NCI-H69 (cell line): ENCODE measurements around the gene SIMC1.

Experiments used
- DNase-seq: peaks from one replicate; lab custom pipeline; 2025; lab: John Stamatoyannopoulos, UW

Gene SIMC1

GRCh38 chr5:176317534-176318374 is 79.5 kb downstream of the SIMC1 start:
- DNase-seq, result no peak

- DNase-seq, result peak; percentile 17
Observed at GRCh38 chr5:176319827-176320554, 81.8 kb downstream of the SIMC1 start.

- DNase-seq, result peak; percentile 12
Observed at GRCh38 chr5:176320577-176320976, 82.4 kb downstream of the SIMC1 start.

- no peak for DNase-seq
Observed at GRCh38 chr5:176334031-176334770, 96.0 kb downstream of the SIMC1 start.

GRCh38 chr5:176337913-176338312 is 99.7 kb downstream of the SIMC1 start:
- no peak for DNase-seq

GRCh38 chr5:176339304-176339703 is 101.1 kb downstream of the SIMC1 start:
- no peak for DNase-seq

- no peak for DNase-seq
Observed at GRCh38 chr5:176341325-176342157, 103.3 kb downstream of the SIMC1 start.

- DNase-seq, result no peak
Observed at GRCh38 chr5:176342158-176342483, 103.9 kb downstream of the SIMC1 start.

GRCh38 chr5:176342766-176343458 is 104.7 kb downstream of the SIMC1 start:
- DNase-seq, result no peak

GRCh38 chr5:176350416-176350815 is 112.2 kb downstream of the SIMC1 start:
- no peak for DNase-seq

- no peak for DNase-seq
Observed at GRCh38 chr5:176352116-176352878, 114.1 kb downstream of the SIMC1 start.

- no peak for DNase-seq
Observed at GRCh38 chr5:176353533-176353932, 115.3 kb downstream of the SIMC1 start.

GRCh38 chr5:176355400-176356178 is 117.4 kb downstream of the SIMC1 start:
- DNase-seq, result no peak

- no peak for DNase-seq
Observed at GRCh38 chr5:176356179-176356566, 117.9 kb downstream of the SIMC1 start.

GRCh38 chr5:176359658-176360057 is 121.4 kb downstream of the SIMC1 start:
- DNase-seq, result no peak

GRCh38 chr5:176360894-176361436 is 122.7 kb downstream of the SIMC1 start:
- no peak for DNase-seq

GRCh38 chr5:176361437-176362232 is 123.4 kb downstream of the SIMC1 start, which contains the start of gene KIAA1191:
TSS of gene KIAA1191 (minus strand) at chr5:176361764. CDS start at chr5:176359508, 2,256 bp downstream.
- DNase-seq, result peak; percentile 95

GRCh38 chr5:176362233-176362490 is 123.9 kb downstream of the SIMC1 start:
- DNase-seq, result no peak
